Calu3 (cell line): ENCODE measurements around the gene SLX9. TPM values are rescaled to one million over a fixed set of nuclear protein-coding genes. Genes with fewer than 3 reads are reported as not detected.

Experiments
- BruUV-seq: library from RNA; stranded (reverse); fragments of 400-500 nt; replicated peaks from 2 replicates; lab custom pipeline; 2021; lab: Mats Ljungman, UMichigan
- CTCF ChIA-PET: fragments of 300-600 bp; sonication (Branson Sonifier 250); formaldehyde crosslinking; loops from one replicate; lab custom pipeline; 2022; ENCODE audit warnings: antibody characterized with exemption; lab: Charles Lee
- DNase-seq: peaks from one replicate; pipeline ENCODE4 v3.0.0; 2022
- H3K27ac Mint-ChIP-seq: one replicate; pipeline ENCODE4 v1.8.0; 2022; ENCODE audit warnings: mixed read lengths; ENCODE audit not compliant: unreplicated experiment
- H3K27me3 Mint-ChIP-seq: one replicate; pipeline ENCODE4 v1.8.0; 2022; ENCODE audit warnings: mixed read lengths; ENCODE audit not compliant: unreplicated experiment
- H3K36me3 Mint-ChIP-seq: one replicate; pipeline ENCODE4 v1.8.0; 2022; ENCODE audit warnings: mild to moderate bottlenecking, moderate library complexity, mixed read lengths; ENCODE audit not compliant: insufficient read depth, unreplicated experiment
- H3K4me1 Mint-ChIP-seq: one replicate; pipeline ENCODE4 v1.8.0; 2022; ENCODE audit warnings: mild to moderate bottlenecking, low read depth, mixed read lengths; ENCODE audit not compliant: unreplicated experiment
- H3K4me3 Mint-ChIP-seq: one replicate; pipeline ENCODE4 v1.8.0; 2022; ENCODE audit warnings: mild to moderate bottlenecking, low read depth, moderate library complexity, mixed read lengths; ENCODE audit not compliant: unreplicated experiment
- H3K9me3 Mint-ChIP-seq: one replicate; pipeline ENCODE4 v1.8.0; 2022; ENCODE audit warnings: low read depth, mixed read lengths; ENCODE audit not compliant: unreplicated experiment
- intact Hi-C: fragments of 100-400 bp; cut with micrococcal nuclease; formaldehyde crosslinking; loops from one replicate; pipeline ENCODE4 v1.10.0; 2022; ENCODE audit not compliant: unreplicated experiment
- total RNA-seq: library from RNA; stranded (reverse); gene quantifications from 2 replicates; pipeline ENCODE4 v1.2.3, GENCODE V29; 2022
- TF ChIP-seq, protein P1 (sequence below): fragments of 200-600 bp; IDR thresholded peaks from one replicate; pipeline ENCODE4 v1.8.0; 2022; ENCODE audit warnings: antibody characterized with exemption; ENCODE audit not compliant: unreplicated experiment

SLX9 gene
- total RNA-seq, 1 experiment from 2014 or later = 24.6 TPM

DNA sequence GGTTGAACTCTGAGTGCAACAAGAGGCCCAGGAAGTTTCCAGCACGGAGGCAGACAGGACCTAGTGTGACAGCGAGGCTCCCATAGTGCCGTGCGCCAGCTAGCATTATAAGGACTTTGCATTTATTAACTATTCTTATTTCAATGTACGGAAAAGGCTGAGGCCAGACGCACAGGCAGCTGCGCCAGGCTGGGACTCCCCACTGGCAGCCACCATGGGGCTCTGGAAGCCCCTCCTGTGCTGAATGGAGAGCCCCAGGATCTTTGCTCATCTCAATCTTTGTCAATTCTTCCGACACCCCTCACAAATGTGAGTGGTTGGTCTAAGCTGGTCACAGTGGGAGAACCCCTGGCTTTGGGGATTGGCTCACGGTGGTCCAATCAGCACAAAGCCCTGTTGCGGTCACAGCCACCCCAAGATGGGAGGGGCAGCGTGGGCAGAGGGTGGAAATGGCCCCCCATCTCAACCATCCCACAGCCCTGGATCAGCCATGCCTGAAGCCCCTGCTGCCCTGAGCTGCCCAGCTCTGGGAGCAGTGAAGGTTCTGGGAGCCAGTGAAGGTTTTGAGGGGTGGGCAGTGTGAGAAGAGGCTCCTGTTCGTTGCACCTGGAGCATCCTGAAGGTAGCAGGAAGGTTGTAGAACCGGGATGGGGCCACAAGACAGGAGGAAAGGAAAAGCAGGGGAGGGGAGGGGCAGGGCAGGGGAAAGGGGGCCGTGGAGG is 75.1 kb downstream of the SLX9 start:
- Mint-ChIP-seq H3K27me3 (peaks cover 17% of the 10 kb centered on the region), H3K27ac (no peak overlapping the region), H3K4me3 (no peak overlapping the region), H3K36me3 (peaks cover 6% of the 10 kb centered on the region), H3K9me3 (no peaks in the 10 kb centered on the region), H3K4me1 (peaks cover 12% of the 10 kb centered on the region)
- no peak for DNase-seq
- TF ChIP-seq, protein P1, sequence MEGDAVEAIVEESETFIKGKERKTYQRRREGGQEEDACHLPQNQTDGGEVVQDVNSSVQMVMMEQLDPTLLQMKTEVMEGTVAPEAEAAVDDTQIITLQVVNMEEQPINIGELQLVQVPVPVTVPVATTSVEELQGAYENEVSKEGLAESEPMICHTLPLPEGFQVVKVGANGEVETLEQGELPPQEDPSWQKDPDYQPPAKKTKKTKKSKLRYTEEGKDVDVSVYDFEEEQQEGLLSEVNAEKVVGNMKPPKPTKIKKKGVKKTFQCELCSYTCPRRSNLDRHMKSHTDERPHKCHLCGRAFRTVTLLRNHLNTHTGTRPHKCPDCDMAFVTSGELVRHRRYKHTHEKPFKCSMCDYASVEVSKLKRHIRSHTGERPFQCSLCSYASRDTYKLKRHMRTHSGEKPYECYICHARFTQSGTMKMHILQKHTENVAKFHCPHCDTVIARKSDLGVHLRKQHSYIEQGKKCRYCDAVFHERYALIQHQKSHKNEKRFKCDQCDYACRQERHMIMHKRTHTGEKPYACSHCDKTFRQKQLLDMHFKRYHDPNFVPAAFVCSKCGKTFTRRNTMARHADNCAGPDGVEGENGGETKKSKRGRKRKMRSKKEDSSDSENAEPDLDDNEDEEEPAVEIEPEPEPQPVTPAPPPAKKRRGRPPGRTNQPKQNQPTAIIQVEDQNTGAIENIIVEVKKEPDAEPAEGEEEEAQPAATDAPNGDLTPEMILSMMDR = no peak
- intact Hi-C loops = no loop called here
- CTCF ChIA-PET = no interaction called here
- no TSS peak for BruUV-seq

DNA sequence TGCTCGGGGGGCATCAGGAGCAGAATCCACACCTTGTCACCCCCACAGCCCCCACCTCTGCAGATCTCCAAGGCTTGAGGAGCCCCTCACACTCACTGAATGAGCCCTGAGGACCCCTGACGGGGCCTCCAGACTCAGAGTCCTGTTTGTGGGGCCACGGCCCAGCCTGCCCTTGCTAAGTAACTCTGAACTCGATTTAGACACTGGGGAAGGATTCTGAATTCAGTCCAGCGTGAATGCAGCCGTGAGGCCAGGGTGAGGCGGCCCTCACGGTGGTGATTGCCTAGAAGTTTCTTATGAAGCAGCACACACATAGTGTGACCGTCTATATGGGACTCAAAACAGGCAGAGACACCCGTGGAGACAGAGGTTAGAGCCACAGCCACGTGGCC is 75.6 kb downstream of the SLX9 start:
- CTCF ChIA-PET = no interaction called here
- no peak overlapping the region for H3K4me3 Mint-ChIP-seq
- no peak for DNase-seq
- peaks cover 12% of the 10 kb centered on the region for H3K4me1 Mint-ChIP-seq
- TF ChIP-seq, protein P1 = no peak
- no TSS peak for BruUV-seq
- intact Hi-C loops = no loop called here
- peaks cover 6% of the 10 kb centered on the region for H3K36me3 Mint-ChIP-seq
- H3K27me3 Mint-ChIP-seq = peaks cover 11% of the 10 kb centered on the region
- H3K27ac Mint-ChIP-seq = no peak overlapping the region
- no peaks in the 10 kb centered on the region for H3K9me3 Mint-ChIP-seq

DNA sequence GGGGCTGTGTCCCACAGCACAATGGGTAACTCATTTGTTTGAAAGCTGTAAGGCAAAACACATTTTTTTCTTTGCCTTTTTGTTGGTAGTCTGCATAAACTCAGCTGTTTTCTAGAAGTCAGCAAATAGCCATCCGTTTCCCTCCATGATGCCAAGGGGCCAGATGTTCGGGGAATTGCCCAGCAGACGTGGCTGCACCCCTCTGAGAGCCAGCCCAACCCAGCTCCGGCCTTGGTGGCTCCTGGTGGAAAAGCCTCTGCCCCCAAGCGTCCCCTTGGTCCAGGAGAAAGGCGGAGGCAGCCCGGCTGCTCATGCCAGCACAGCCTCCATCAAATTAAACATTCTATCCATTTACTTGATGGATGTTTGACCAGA is 76.2 kb downstream of the SLX9 start:
- BruUV-seq = no TSS peak
- Mint-ChIP-seq H3K4me3 (no peak overlapping the region), H3K36me3 (peaks cover 6% of the 10 kb centered on the region), H3K27ac (no peak overlapping the region), H3K27me3 (peaks cover 9% of the 10 kb centered on the region), H3K4me1 (peaks cover 12% of the 10 kb centered on the region), H3K9me3 (no peaks in the 10 kb centered on the region)
- DNase-seq = no peak
- CTCF ChIA-PET = no interaction called here
- intact Hi-C loops = no loop called here
- TF ChIP-seq, protein P1 = no peak

DNA sequence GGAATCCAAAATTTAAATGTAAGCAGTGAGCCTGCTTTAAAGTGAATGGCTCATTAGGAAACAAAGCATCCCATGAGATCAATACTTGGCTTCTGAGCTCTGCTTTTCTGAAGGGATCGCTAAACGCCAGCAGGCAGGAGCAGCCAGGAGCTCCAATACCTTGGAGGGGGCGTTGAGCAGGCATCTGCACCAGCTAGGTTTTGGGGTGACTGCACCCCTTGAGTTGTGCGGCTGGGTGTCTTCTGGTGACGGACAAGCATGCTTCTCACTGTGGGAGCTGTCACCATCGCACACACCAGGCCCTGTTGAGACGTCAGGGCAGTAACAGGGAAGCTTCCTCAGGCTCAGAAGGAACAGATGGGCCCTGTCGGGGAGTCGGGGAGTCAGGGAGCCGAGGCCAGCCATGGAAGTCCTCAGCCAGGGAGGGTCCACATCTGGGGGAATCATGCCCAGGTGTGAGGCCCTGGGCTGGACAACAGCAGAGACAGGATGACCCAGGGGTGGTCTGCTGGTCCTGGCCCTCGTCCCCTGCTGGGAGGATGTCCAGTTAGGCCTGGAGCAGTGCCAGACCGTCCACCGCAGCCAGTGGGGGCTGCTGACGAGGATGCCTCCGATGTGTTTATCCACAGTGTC is 76.7 kb downstream of the SLX9 start:
- peaks cover 6% of the 10 kb centered on the region for H3K36me3 Mint-ChIP-seq
- H3K9me3 Mint-ChIP-seq = no peaks in the 10 kb centered on the region
- no TSS peak for BruUV-seq
- CTCF ChIA-PET = no interaction called here
- intact Hi-C loops = no loop called here
- DNase-seq = no peak
- H3K4me1 Mint-ChIP-seq = peaks cover 12% of the 10 kb centered on the region
- H3K4me3 Mint-ChIP-seq = no peak overlapping the region
- peaks cover 9% of the 10 kb centered on the region for H3K27me3 Mint-ChIP-seq
- TF ChIP-seq, protein P1 = no peak
- no peak overlapping the region for H3K27ac Mint-ChIP-seq
